T-cell (primary cell): ENCODE results near the gene INVS. TPM values are rescaled to one million over a fixed set of nuclear protein-coding genes. Genes with fewer than 3 reads are reported as not detected.

Experiments used
- ATAC-seq, 4 experiments: fragments of 200-7000 bp in 3 of 4; fragments of 150-1000 bp in 1 of 4; cut with Tn5 transposase; replicated peaks in 1 of 4; 1 replicate in 3 of 4; 2 replicates in 1 of 4; pipeline ENCODE4 v1.10.0; 2021; ENCODE audit warnings: moderate library complexity in 3 of 4, mild to moderate bottlenecking in 2 of 4, moderate number of reproducible peaks in 1 of 4
- CTCF ChIA-PET, 2 donors: fragments of 300-600 bp; sonication (Branson Sonifier 250); formaldehyde crosslinking; loops; one replicate each; lab custom pipeline; 2022; ENCODE audit warnings: antibody characterized with exemption in 2 of 2; lab: Charles Lee
- POLR2A ChIA-PET, 2 donors: fragments of 300-600 bp; sonication (Branson Sonifier 250); formaldehyde crosslinking; loops; one replicate each; lab custom pipeline; 2022; ENCODE audit warnings: antibody characterized with exemption in 2 of 2; lab: Charles Lee
- DNase-seq, 35 experiments: peaks; one replicate each; pipeline versions ENCODE4 v3.0.0 to v3.0.0-alpha.2; 2013 to 2023
- H3K27ac ChIP-seq: one replicate; pipeline ENCODE4 v1.5.1; 2013; ENCODE audit warnings: low read length
- H3K27me3 ChIP-seq, 2 experiments: replicated peaks in 1 of 2; 1 replicate in 1 of 2; 2 replicates in 1 of 2; pipeline versions ENCODE4 v1.6.1 to v1.7.0; 2013; ENCODE audit warnings: low read length in 1 of 2, mixed read lengths in 1 of 2; ENCODE audit not compliant: control insufficient read depth in 2 of 2, insufficient read depth in 2 of 2; ENCODE audit errors: extremely low read depth in 1 of 2
- H3K36me3 ChIP-seq, 2 donors: 1 replicate in 1 of 2; 2 replicates in 1 of 2; pipeline versions ENCODE4 v1.6.1 to v1.7.0; 2013; ENCODE audit warnings: low read length in 1 of 2; ENCODE audit not compliant: control insufficient read depth in 2 of 2, insufficient read depth in 1 of 2; ENCODE audit errors: extremely low read depth in 1 of 2
- H3K4me1 ChIP-seq, 2 experiments: 1 replicate in 1 of 2; 2 replicates in 1 of 2; pipeline versions ENCODE4 v1.6.1 to v1.7.0; 2013; ENCODE audit warnings: low read length in 2 of 2, mixed read lengths in 1 of 2; ENCODE audit not compliant: insufficient read depth in 2 of 2, control insufficient read depth in 1 of 2; ENCODE audit errors: extremely low read depth in 1 of 2
- H3K4me3 ChIP-seq, 2 donors: 1 replicate in 1 of 2; 2 replicates in 1 of 2; pipeline versions ENCODE4 v1.5.1 to v1.7.0; 2013; ENCODE audit warnings: mild to moderate bottlenecking in 2 of 2, low read length in 1 of 2, moderate library complexity in 1 of 2; ENCODE audit not compliant: control insufficient read depth in 1 of 2; ENCODE audit errors: extremely low read depth in 1 of 2
- H3K9me3 ChIP-seq: 2 replicates; pipeline ENCODE4 v1.7.0; 2013
- H3K27ac Mint-ChIP-seq, 2 donors: one replicate each; pipeline ENCODE4 v1.8.0; 2020 to 2021; ENCODE audit warnings: mild to moderate bottlenecking in 2 of 2, mixed read lengths in 2 of 2
- H3K27me3 Mint-ChIP-seq, 2 donors: one replicate each; pipeline ENCODE4 v1.8.0; 2021 to 2022; ENCODE audit warnings: mixed read lengths in 2 of 2
- H3K36me3 Mint-ChIP-seq: one replicate; pipeline ENCODE4 v1.8.0; 2021; ENCODE audit warnings: mixed read lengths
- H3K4me1 Mint-ChIP-seq, 3 donors: one replicate each; pipeline ENCODE4 v1.8.0; 2020 to 2022; ENCODE audit warnings: mixed read lengths in 3 of 3, mild to moderate bottlenecking in 1 of 3
- H3K4me3 Mint-ChIP-seq, 3 donors: one replicate each; pipeline ENCODE4 v1.8.0; 2020 to 2022; ENCODE audit warnings: mild to moderate bottlenecking in 3 of 3, mixed read lengths in 3 of 3, moderate library complexity in 3 of 3
- H3K9me3 Mint-ChIP-seq, 3 donors: one replicate each; pipeline ENCODE4 v1.8.0; 2020 to 2022; ENCODE audit warnings: mixed read lengths in 3 of 3
- WGBS: methylation state at CpG from one replicate; pipeline ENCODE4 v1.1.5; 2013; ENCODE audit warnings: missing lambda C conversion rate; ENCODE audit not compliant: insufficient coverage; 5-methylcytosine and 5-hydroxymethylcytosine counted together
- total RNA-seq, 35 experiments: library from RNA in 6 of 35; stranded (reverse) in 6 of 35; fragments of 120-200 nt in 1 of 35; gene quantifications; one replicate each; pipeline versions ENCODE4 v1.2.1 to v1.2.4 and lab custom pipeline; 2013 to 2026

The INVS gene
- total RNA-seq, 5 donors from 2014 or later (not counting 1 experiment from before 2014, with no cell fraction given), result 15.6 to 21.6 (median 19.0) TPM

- peaks cover 69% of the 10 kb centered on the region for H3K36me3 Mint-ChIP-seq
- Histone ChIP-seq H3K9me3 (no peaks in the 10 kb centered on the region), H3K4me1 (no peaks in the 10 kb centered on the region), H3K27ac (no peak overlapping the region), H3K36me3 (peaks cover 0 to 62% of the 10 kb centered on the region in 2 donors), H3K27me3 (no peaks in the 10 kb centered on the region), H3K4me3 (no peak overlapping the region)
- WGBS, result 100% methylated on average over 3 of the region's 3 CpGs
- H3K27me3 Mint-ChIP-seq, result no peaks in the 10 kb centered on the region
- POLR2A ChIA-PET, result no interaction called here
- no peaks in the 10 kb centered on the region for H3K9me3 Mint-ChIP-seq
- no peak for ATAC-seq
- peaks cover 8 to 27% (median 14%) of the 10 kb centered on the region in 3 donors for H3K4me1 Mint-ChIP-seq
- CTCF ChIA-PET, result interaction anchor here in 1 of 2 donors (1.6 kb wide), 1 partner anchor 22 kb away, joined by 4 read pairs; no protein-coding TSS in a partner anchor
- DNase-seq, result no peak
- H3K27ac Mint-ChIP-seq, result peak overlapping the region in 1 of 2 donors; percentile 46
- H3K4me3 Mint-ChIP-seq, result no peak overlapping the region
Observed at GRCh38 chr9:100303747-100304146, 204.7 kb downstream of the INVS start.

GRCh38 chr9:100306283-100306682 lies 207.2 kb downstream of the INVS start:
- H3K36me3 ChIP-seq, result peaks cover 3 to 67% of the 10 kb centered on the region in 2 donors
- WGBS, result no CpG with 5 or more reads among the region's 1 CpG
- peaks cover 78% of the 10 kb centered on the region for H3K36me3 Mint-ChIP-seq
- no peaks in the 10 kb centered on the region for H3K27me3 ChIP-seq
- H3K27ac Mint-ChIP-seq, result peak overlapping the region in 1 of 2 donors; percentile 69
- no peak for ATAC-seq
- CTCF ChIA-PET, result no interaction called here
- H3K9me3 Mint-ChIP-seq, result no peaks in the 10 kb centered on the region
- H3K27ac ChIP-seq, result no peak overlapping the region
- POLR2A ChIA-PET, result no interaction called here
- H3K9me3 ChIP-seq, result no peaks in the 10 kb centered on the region
- H3K27me3 Mint-ChIP-seq, result no peaks in the 10 kb centered on the region
- no peak overlapping the region for H3K4me3 Mint-ChIP-seq
- DNase-seq, result no peak
- no peak overlapping the region for H3K4me3 ChIP-seq
- no peaks in the 10 kb centered on the region for H3K4me1 ChIP-seq
- peaks cover 12 to 26% (median 25%) of the 10 kb centered on the region in 3 donors for H3K4me1 Mint-ChIP-seq

GRCh38 chr9:100307080-100307479 lies 208.0 kb downstream of the INVS start:
- peaks cover 3 to 59% of the 10 kb centered on the region in 2 donors for H3K36me3 ChIP-seq
- H3K4me1 ChIP-seq, result no peaks in the 10 kb centered on the region
- H3K9me3 ChIP-seq, result no peaks in the 10 kb centered on the region
- peaks cover 18 to 31% (median 30%) of the 10 kb centered on the region in 3 donors for H3K4me1 Mint-ChIP-seq
- H3K4me3 ChIP-seq, result no peak overlapping the region
- peaks cover 80% of the 10 kb centered on the region for H3K36me3 Mint-ChIP-seq
- H3K4me3 Mint-ChIP-seq, result no peak overlapping the region
- H3K27me3 Mint-ChIP-seq, result no peaks in the 10 kb centered on the region
- POLR2A ChIA-PET, result no interaction called here
- WGBS, result no CpG with 5 or more reads among the region's 2 CpGs
- H3K27me3 ChIP-seq, result no peaks in the 10 kb centered on the region
- ATAC-seq (no peak), DNase-seq (no peak)
- H3K9me3 Mint-ChIP-seq, result no peaks in the 10 kb centered on the region
- peak overlapping the region in 1 of 2 donors; percentile 12 for H3K27ac Mint-ChIP-seq
- H3K27ac ChIP-seq, result no peak overlapping the region
- CTCF ChIA-PET, result interaction anchor here (0.6 kb wide), 2 partner anchors 24 to 42 kb away, joined by 3 read pairs; no protein-coding TSS in a partner anchor

GRCh38 chr9:100308965-100309564 lies 210.0 kb downstream of the INVS start:
- peaks cover 3 to 47% of the 10 kb centered on the region in 2 donors for H3K36me3 ChIP-seq

GRCh38 chr9:100309992-100310391 lies 210.9 kb downstream of the INVS start:
- peaks cover 72% of the 10 kb centered on the region for H3K36me3 Mint-ChIP-seq
- no peaks in the 10 kb centered on the region for H3K9me3 Mint-ChIP-seq
- ChIA-PET CTCF (no interaction called here), POLR2A (no interaction called here)
- Histone ChIP-seq H3K9me3 (no peaks in the 10 kb centered on the region), H3K36me3 (peaks cover 3 to 48% of the 10 kb centered on the region in 2 donors), H3K27me3 (no peaks in the 10 kb centered on the region), H3K4me1 (no peaks in the 10 kb centered on the region), H3K4me3 (no peak overlapping the region), H3K27ac (no peak overlapping the region)
- ATAC-seq (no peak), DNase-seq (no peak)
- no CpG with 5 or more reads among the region's 2 CpGs for WGBS
- no peak overlapping the region for H3K4me3 Mint-ChIP-seq
- H3K27me3 Mint-ChIP-seq, result no peaks in the 10 kb centered on the region
- H3K4me1 Mint-ChIP-seq, result peaks cover 26 to 31% (median 30%) of the 10 kb centered on the region in 3 donors
- H3K27ac Mint-ChIP-seq, result no peak overlapping the region

More at GRCh38 chr9:100308965-100309564, 210.0 kb downstream of the INVS start:
- no CpG with 5 or more reads among the region's 1 CpG for WGBS
- H3K4me1 ChIP-seq, result no peaks in the 10 kb centered on the region
- ChIA-PET CTCF (no interaction called here), POLR2A (interaction anchor here in 1 of 2 donors (0.8 kb wide), 1 partner anchor 28 kb away, joined by 3 read pairs; no protein-coding TSS in a partner anchor)
- H3K27me3 ChIP-seq, result no peaks in the 10 kb centered on the region
- Mint-ChIP-seq H3K27ac (peak overlapping the region in 1 of 2 donors; percentile 73), H3K4me1 (peaks cover 22 to 32% (median 30%) of the 10 kb centered on the region in 3 donors), H3K27me3 (no peaks in the 10 kb centered on the region), H3K36me3 (peaks cover 71% of the 10 kb centered on the region), H3K4me3 (no peak overlapping the region), H3K9me3 (no peaks in the 10 kb centered on the region)
- no peak overlapping the region for H3K4me3 ChIP-seq
- H3K27ac ChIP-seq, result no peak overlapping the region
- ATAC-seq (no peak), DNase-seq (no peak)
- no peaks in the 10 kb centered on the region for H3K9me3 ChIP-seq

- peaks cover 0 to 24% of the 10 kb centered on the region in 2 donors for H3K36me3 ChIP-seq
- no peaks in the 10 kb centered on the region for H3K4me1 ChIP-seq
- ChIA-PET CTCF (interaction anchor here (0.6 to 2.3 kb wide), 2 partner anchors 10 to 45 kb away, joined by 3 to 15 read pairs; no protein-coding TSS in a partner anchor), POLR2A (no interaction called here)
- Mint-ChIP-seq H3K27ac (no peak overlapping the region), H3K27me3 (no peaks in the 10 kb centered on the region), H3K9me3 (no peaks in the 10 kb centered on the region), H3K4me3 (no peak overlapping the region), H3K4me1 (peaks cover 20 to 37% (median 28%) of the 10 kb centered on the region in 3 donors), H3K36me3 (peaks cover 69% of the 10 kb centered on the region)
- WGBS, result no CpG with 5 or more reads among the region's 4 CpGs
- no peaks in the 10 kb centered on the region for H3K27me3 ChIP-seq
- H3K27ac ChIP-seq, result no peak overlapping the region
- DNase-seq, result no peak
- H3K4me3 ChIP-seq, result no peak overlapping the region
- peaks cover 7% of the 10 kb centered on the region for H3K9me3 ChIP-seq
- ATAC-seq, result no peak
Observed at GRCh38 chr9:100315561-100315960, 216.5 kb downstream of the INVS start.
